ENCODE data around the gene SLC49A4.

SLC49A4 gene

GRCh38 chr3:122886251-122886650, 91.4 kb downstream of the SLC49A4 start:
- no peak overlapping the region for H3K4me3 Mint-ChIP-seq
- H3K9me3 Mint-ChIP-seq: no peaks in the 10 kb centered on the region
- no peaks in the 10 kb centered on the region for H3K27me3 Mint-ChIP-seq (ENCODE audit: low read depth)
- no peak for TF ChIP-seq CTCF (IDR thresholded peaks at IDR 0.05; ENCODE audit: unreplicated experiment in 3 of 3)
- H3K4me1 Mint-ChIP-seq: peaks cover 21% of the 10 kb centered on the region
- no peak overlapping the region for H3K27ac Mint-ChIP-seq
- peaks cover 6% of the 10 kb centered on the region for H3K36me3 Mint-ChIP-seq (ENCODE audit: low read depth)

- Mint-ChIP-seq H3K4me3 (no peak overlapping the region), H3K9me3 (no peaks in the 10 kb centered on the region), H3K27me3 (ENCODE audit: low read depth) (no peaks in the 10 kb centered on the region), H3K4me1 (peaks cover 21% of the 10 kb centered on the region), H3K36me3 (ENCODE audit: low read depth) (no peaks in the 10 kb centered on the region), H3K27ac (no peak overlapping the region)
- TF ChIP-seq CTCF (IDR thresholded peaks at IDR 0.05; ENCODE audit: unreplicated experiment in 3 of 3): no peak
These were observed 92.1 kb downstream of the SLC49A4 start for GRCh38 chr3:122886946-122887345.

- H3K27me3 Mint-ChIP-seq (ENCODE audit: low read depth): no peaks in the 10 kb centered on the region
- no peaks in the 10 kb centered on the region for H3K9me3 Mint-ChIP-seq
- TF ChIP-seq CTCF (IDR thresholded peaks at IDR 0.05; ENCODE audit: unreplicated experiment in 3 of 3): no peak
- H3K4me3 Mint-ChIP-seq: no peak overlapping the region
- peak overlapping the region in 2 of 3 experiments; percentile 75 to 84 for H3K27ac Mint-ChIP-seq
- no peaks in the 10 kb centered on the region for H3K36me3 Mint-ChIP-seq (ENCODE audit: low read depth)
- H3K4me1 Mint-ChIP-seq: peaks cover 33% of the 10 kb centered on the region
These were observed 95.3 kb downstream of the SLC49A4 start for GRCh38 chr3:122890077-122890719.

GRCh38 chr3:122890720-122891220, 95.9 kb downstream of the SLC49A4 start:
- H3K4me3 Mint-ChIP-seq: no peak overlapping the region
- TF ChIP-seq CTCF (IDR thresholded peaks at IDR 0.05; ENCODE audit: unreplicated experiment in 3 of 3): no peak
- no peaks in the 10 kb centered on the region for H3K27me3 Mint-ChIP-seq (ENCODE audit: low read depth)
- no peaks in the 10 kb centered on the region for H3K36me3 Mint-ChIP-seq (ENCODE audit: low read depth)
- H3K9me3 Mint-ChIP-seq: no peaks in the 10 kb centered on the region
- peak overlapping the region in 2 of 3 experiments; percentile 54 to 75 for H3K27ac Mint-ChIP-seq
- peaks cover 33% of the 10 kb centered on the region for H3K4me1 Mint-ChIP-seq

GRCh38 chr3:122892118-122892960, 97.5 kb downstream of the SLC49A4 start:
- no peaks in the 10 kb centered on the region for H3K27me3 Mint-ChIP-seq (ENCODE audit: low read depth)
- no peaks in the 10 kb centered on the region for H3K36me3 Mint-ChIP-seq (ENCODE audit: low read depth)
- TF ChIP-seq CTCF (IDR thresholded peaks at IDR 0.05; ENCODE audit: unreplicated experiment in 3 of 3): no peak
- H3K9me3 Mint-ChIP-seq: no peaks in the 10 kb centered on the region
- H3K4me1 Mint-ChIP-seq: peaks cover 33% of the 10 kb centered on the region
- H3K4me3 Mint-ChIP-seq: no peak overlapping the region
- peak overlapping the region in 1 of 3 experiments; percentile 25 for H3K27ac Mint-ChIP-seq
